Measurements from ENCODE around the gene ELMO1.

Gene ELMO1

GRCh38 chr7:36961693-36962092 lies 487.0 kb downstream of the ELMO1 start:
- no peak for DNase-seq

GRCh38 chr7:36961097-36961496 lies 487.6 kb downstream of the ELMO1 start:
- no peak for DNase-seq

GRCh38 chr7:36960105-36960504 lies 488.6 kb downstream of the ELMO1 start:
- no peak for DNase-seq

GRCh38 chr7:36958111-36958733 lies 490.4 kb downstream of the ELMO1 start:
- DNase-seq: no peak

GRCh38 chr7:36957620-36958019 lies 491.0 kb downstream of the ELMO1 start:
- no peak for DNase-seq

GRCh38 chr7:36956814-36957213 lies 491.9 kb downstream of the ELMO1 start:
- DNase-seq: no peak

- DNase-seq: no peak
These were observed 493.1 kb downstream of the ELMO1 start for GRCh38 chr7:36955456-36956129.

GRCh38 chr7:36951257-36951697 lies 497.4 kb downstream of the ELMO1 start:
- DNase-seq: no peak

- DNase-seq: no peak
These were observed 498.7 kb downstream of the ELMO1 start for GRCh38 chr7:36949711-36950600.

GRCh38 chr7:36946401-36946739 lies 502.3 kb downstream of the ELMO1 start:
- no peak for DNase-seq

GRCh38 chr7:36945612-36946400 lies 502.9 kb downstream of the ELMO1 start:
- no peak for DNase-seq

- no peak for DNase-seq
These were observed 503.8 kb downstream of the ELMO1 start for GRCh38 chr7:36944838-36945237.

- DNase-seq: no peak
These were observed 504.9 kb downstream of the ELMO1 start for GRCh38 chr7:36943591-36944435.

GRCh38 chr7:36942955-36943354 lies 505.7 kb downstream of the ELMO1 start:
- DNase-seq: no peak

GRCh38 chr7:36942541-36942940 lies 506.1 kb downstream of the ELMO1 start:
- DNase-seq: no peak

GRCh38 chr7:36942025-36942424 lies 506.6 kb downstream of the ELMO1 start:
- DNase-seq: no peak

- DNase-seq: no peak
These were observed 507.3 kb downstream of the ELMO1 start for GRCh38 chr7:36941359-36941758.

GRCh38 chr7:36939816-36940215 lies 508.8 kb downstream of the ELMO1 start:
- no peak for DNase-seq

GRCh38 chr7:36937754-36938563 lies 510.7 kb downstream of the ELMO1 start:
- peak; percentile 9 for DNase-seq

- DNase-seq: no peak
These were observed 516.8 kb downstream of the ELMO1 start for GRCh38 chr7:36931892-36932291.

- DNase-seq: no peak
These were observed 518.9 kb downstream of the ELMO1 start for GRCh38 chr7:36929791-36930190.

Measured in CD4-positive, alpha-beta T cell treated with Interleukin-17A for 4 hours (primary cell).